Measurements from ENCODE around the gene IL19. TPM values are rescaled to one million over a fixed set of nuclear protein-coding genes. Genes with fewer than 3 reads are reported as not detected.
"Not testable (repeated sequence)": the region's sequence is repeated elsewhere in the genome, so short reads cannot be mapped to it uniquely, and the experiment has no call there.

IL19 gene
- total RNA-seq, 1 experiment from 2014 or later: not detected

DNA sequence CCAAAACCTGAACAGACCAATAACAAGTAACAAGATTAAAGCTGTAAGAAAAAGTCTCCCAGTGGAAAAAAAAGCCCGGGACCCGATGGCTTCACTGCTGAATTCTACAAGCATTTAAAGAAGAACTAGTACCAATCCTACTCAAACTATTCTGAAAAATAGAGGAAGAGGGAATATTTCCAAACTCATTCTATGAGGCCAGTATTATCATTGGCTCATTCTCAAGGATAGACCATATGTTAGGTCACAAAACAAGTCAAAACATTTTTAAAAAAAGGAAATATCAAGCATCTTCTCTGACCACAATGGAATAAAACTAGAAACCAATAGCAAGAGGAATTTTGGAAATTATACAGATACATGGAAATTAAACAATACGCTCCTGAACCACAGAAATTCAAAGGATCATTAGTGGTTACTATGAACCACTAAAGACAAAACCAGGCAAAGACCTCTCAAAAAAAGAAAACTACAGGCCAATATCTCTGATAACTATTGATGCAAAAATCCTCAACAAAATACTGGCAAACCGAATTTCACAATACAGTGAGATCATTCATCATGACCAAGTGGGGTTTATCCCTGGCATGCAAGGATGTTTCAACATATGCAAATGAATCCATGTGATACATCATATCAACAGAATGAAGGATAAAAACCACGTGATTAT, 80.9 kb downstream of the IL19 start:
- H3K4me1 Mint-ChIP-seq: peaks cover 0 to 2% of the 10 kb centered on the region in 2 experiments; a peak in 1 of 4 replicates
- Histone ChIP-seq H4K5ac (ENCODE audit: insufficient read length, low read depth, low read length) (no peak overlapping the region), H3K9ac (ENCODE audit: extremely low read depth, insufficient read length, low read length) (no peak overlapping the region), H2BK15ac (ENCODE audit: low read depth, low read length) (no peak overlapping the region), H3K18ac (ENCODE audit: insufficient read length, low read depth, low read length) (no peak overlapping the region), H2BK12ac (ENCODE audit: insufficient read length, low read depth, low read length) (no peak overlapping the region), H4K8ac (replicated peaks; ENCODE audit: insufficient read length, low read depth, low read length) (no peak overlapping the region), H3K4ac (ENCODE audit: low read depth, low read length) (no peak overlapping the region), H3K23ac (ENCODE audit: insufficient read length, low read depth, low read length) (no peak overlapping the region), H2BK5ac (ENCODE audit: insufficient read length, low read length) (no peak overlapping the region), H3K23me2 (ENCODE audit: insufficient read length, low read depth, low read length, poor library complexity, severe bottlenecking) (no peaks in the 10 kb centered on the region), H2BK120ac (ENCODE audit: low read depth, low read length, poor library complexity, severe bottlenecking) (no peak overlapping the region), H3K4me1 (ENCODE audit: insufficient read depth, low read length) (no peaks in the 10 kb centered on the region), H2AK5ac (ENCODE audit: insufficient read length, low read length) (no peak overlapping the region), H3K56ac (ENCODE audit: insufficient read length, low read depth, low read length) (no peak overlapping the region), H3T11ph (ENCODE audit: low read length) (no peak overlapping the region), H3K4me2 (ENCODE audit: insufficient read depth, insufficient read length, low read length) (no peak overlapping the region), H2BK20ac (ENCODE audit: low read depth, low read length, poor library complexity, severe bottlenecking) (no peak overlapping the region), H3K14ac (ENCODE audit: insufficient read depth, low read length) (no peak overlapping the region), H3K79me1 (ENCODE audit: insufficient read depth, low read depth, low read length, poor library complexity, severe bottlenecking) (no peaks in the 10 kb centered on the region), H2AFZ (ENCODE audit: low read length) (no peak overlapping the region), H3K9me3 (ENCODE audit: control insufficient read depth, low read depth, low read length) (no peaks in the 10 kb centered on the region), H4K20me1 (ENCODE audit: control insufficient read depth, insufficient read depth, insufficient read length) (no peaks in the 10 kb centered on the region), H3K27ac (ENCODE audit: insufficient read length, low read depth, low read length) (no peak overlapping the region), H3K27me3 (ENCODE audit: insufficient read depth, low read length) (no peaks in the 10 kb centered on the region), H3K79me2 (ENCODE audit: insufficient read depth, low read length) (no peaks in the 10 kb centered on the region), H4K91ac (ENCODE audit: insufficient read length, low read depth, low read length) (no peak overlapping the region)
- H3K36me3 Mint-ChIP-seq (ENCODE audit: insufficient read depth in 1 of 3, low read depth in 3 of 3): peaks cover 0 to 11% (median 0%) of the 10 kb centered on the region in 3 experiments; a peak in 3 of 7 replicates
- TF ChIP-seq, protein P1, sequence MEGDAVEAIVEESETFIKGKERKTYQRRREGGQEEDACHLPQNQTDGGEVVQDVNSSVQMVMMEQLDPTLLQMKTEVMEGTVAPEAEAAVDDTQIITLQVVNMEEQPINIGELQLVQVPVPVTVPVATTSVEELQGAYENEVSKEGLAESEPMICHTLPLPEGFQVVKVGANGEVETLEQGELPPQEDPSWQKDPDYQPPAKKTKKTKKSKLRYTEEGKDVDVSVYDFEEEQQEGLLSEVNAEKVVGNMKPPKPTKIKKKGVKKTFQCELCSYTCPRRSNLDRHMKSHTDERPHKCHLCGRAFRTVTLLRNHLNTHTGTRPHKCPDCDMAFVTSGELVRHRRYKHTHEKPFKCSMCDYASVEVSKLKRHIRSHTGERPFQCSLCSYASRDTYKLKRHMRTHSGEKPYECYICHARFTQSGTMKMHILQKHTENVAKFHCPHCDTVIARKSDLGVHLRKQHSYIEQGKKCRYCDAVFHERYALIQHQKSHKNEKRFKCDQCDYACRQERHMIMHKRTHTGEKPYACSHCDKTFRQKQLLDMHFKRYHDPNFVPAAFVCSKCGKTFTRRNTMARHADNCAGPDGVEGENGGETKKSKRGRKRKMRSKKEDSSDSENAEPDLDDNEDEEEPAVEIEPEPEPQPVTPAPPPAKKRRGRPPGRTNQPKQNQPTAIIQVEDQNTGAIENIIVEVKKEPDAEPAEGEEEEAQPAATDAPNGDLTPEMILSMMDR (conservative IDR thresholded peaks at IDR 0.05): no peak
- H3K9me3 Mint-ChIP-seq: peaks cover 18 to 24% of the 10 kb centered on the region in 2 experiments
- WGBS (ENCODE audit: extremely low coverage, insufficient read length, low lambda C conversion rate): no CpG with 5 or more reads among the region's 5 CpGs
- H3K4me3 Mint-ChIP-seq: no peak overlapping the region
- no peak overlapping the region for H3K27ac Mint-ChIP-seq
- peaks cover 22% of the 10 kb centered on the region for H3K27me3 Mint-ChIP-seq (ENCODE audit: low read depth)
- no peak for DNase-seq

DNA sequence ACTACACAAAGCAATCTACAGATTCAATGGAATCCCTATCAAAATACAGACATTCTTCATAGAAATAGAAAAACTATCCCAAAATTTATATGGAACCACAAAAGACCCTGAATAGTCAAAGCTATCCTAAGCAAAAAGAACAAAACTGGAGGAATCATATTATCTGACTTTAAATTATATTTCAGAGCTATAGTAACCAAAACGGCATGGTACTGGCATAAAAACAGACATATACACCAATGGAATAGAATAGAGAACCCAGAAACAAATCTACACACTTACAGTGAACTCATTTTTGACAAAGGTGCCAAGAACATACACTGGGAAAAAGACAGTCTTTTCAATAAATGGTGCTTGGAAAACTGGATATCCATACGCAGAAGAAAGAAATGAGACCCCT, 82.1 kb downstream of the IL19 start:
- not testable (repeated sequence) for H3K23ac ChIP-seq (ENCODE audit: insufficient read length, low read depth, low read length); H3K4me1 Mint-ChIP-seq; H4K20me1 ChIP-seq (ENCODE audit: control insufficient read depth, insufficient read depth, insufficient read length); H3K79me2 ChIP-seq (ENCODE audit: insufficient read depth, low read length); H2BK20ac ChIP-seq (ENCODE audit: low read depth, low read length, poor library complexity, severe bottlenecking); H3K14ac ChIP-seq (ENCODE audit: insufficient read depth, low read length); H2AFZ ChIP-seq (ENCODE audit: low read length); H3K4me1 ChIP-seq (ENCODE audit: insufficient read depth, low read length); H2AK5ac ChIP-seq (ENCODE audit: insufficient read length, low read length); H3K23me2 ChIP-seq (ENCODE audit: insufficient read length, low read depth, low read length, poor library complexity, severe bottlenecking); H2BK12ac ChIP-seq (ENCODE audit: insufficient read length, low read depth, low read length); H4K91ac ChIP-seq (ENCODE audit: insufficient read length, low read depth, low read length); H3K56ac ChIP-seq (ENCODE audit: insufficient read length, low read depth, low read length); H2BK5ac ChIP-seq (ENCODE audit: insufficient read length, low read length); H3K9me3 ChIP-seq (ENCODE audit: control insufficient read depth, low read depth, low read length); H3K27me3 ChIP-seq (ENCODE audit: insufficient read depth, low read length); H4K8ac ChIP-seq (replicated peaks; ENCODE audit: insufficient read length, low read depth, low read length); H3K27ac Mint-ChIP-seq; H3K18ac ChIP-seq (ENCODE audit: insufficient read length, low read depth, low read length); H3K4me2 ChIP-seq (ENCODE audit: insufficient read depth, insufficient read length, low read length); H3K4me3 Mint-ChIP-seq; DNase-seq; H3K4ac ChIP-seq (ENCODE audit: low read depth, low read length); H4K5ac ChIP-seq (ENCODE audit: insufficient read length, low read depth, low read length); H2BK15ac ChIP-seq (ENCODE audit: low read depth, low read length); H3K9ac ChIP-seq (ENCODE audit: extremely low read depth, insufficient read length, low read length); H3K27ac ChIP-seq (ENCODE audit: insufficient read length, low read depth, low read length); H3K79me1 ChIP-seq (ENCODE audit: insufficient read depth, low read depth, low read length, poor library complexity, severe bottlenecking); H2BK120ac ChIP-seq (ENCODE audit: low read depth, low read length, poor library complexity, severe bottlenecking); H3T11ph ChIP-seq (ENCODE audit: low read length)
- peaks cover 30% of the 10 kb centered on the region for H3K27me3 Mint-ChIP-seq (ENCODE audit: low read depth)
- peaks cover 18 to 24% of the 10 kb centered on the region in 2 experiments for H3K9me3 Mint-ChIP-seq
- no CpG with 5 or more reads among the region's 2 CpGs for WGBS (ENCODE audit: extremely low coverage, insufficient read length, low lambda C conversion rate)
- H3K36me3 Mint-ChIP-seq (ENCODE audit: insufficient read depth in 1 of 3, low read depth in 3 of 3): peaks cover 0 to 11% (median 0%) of the 10 kb centered on the region in 3 experiments; a peak in 3 of 7 replicates

Data from H9 (cell line).